ENCODE data around the gene CCNK.
A peak's percentile ranks its signal among the peaks of the same experiment; 100 is the strongest.

The CCNK gene

DNA sequence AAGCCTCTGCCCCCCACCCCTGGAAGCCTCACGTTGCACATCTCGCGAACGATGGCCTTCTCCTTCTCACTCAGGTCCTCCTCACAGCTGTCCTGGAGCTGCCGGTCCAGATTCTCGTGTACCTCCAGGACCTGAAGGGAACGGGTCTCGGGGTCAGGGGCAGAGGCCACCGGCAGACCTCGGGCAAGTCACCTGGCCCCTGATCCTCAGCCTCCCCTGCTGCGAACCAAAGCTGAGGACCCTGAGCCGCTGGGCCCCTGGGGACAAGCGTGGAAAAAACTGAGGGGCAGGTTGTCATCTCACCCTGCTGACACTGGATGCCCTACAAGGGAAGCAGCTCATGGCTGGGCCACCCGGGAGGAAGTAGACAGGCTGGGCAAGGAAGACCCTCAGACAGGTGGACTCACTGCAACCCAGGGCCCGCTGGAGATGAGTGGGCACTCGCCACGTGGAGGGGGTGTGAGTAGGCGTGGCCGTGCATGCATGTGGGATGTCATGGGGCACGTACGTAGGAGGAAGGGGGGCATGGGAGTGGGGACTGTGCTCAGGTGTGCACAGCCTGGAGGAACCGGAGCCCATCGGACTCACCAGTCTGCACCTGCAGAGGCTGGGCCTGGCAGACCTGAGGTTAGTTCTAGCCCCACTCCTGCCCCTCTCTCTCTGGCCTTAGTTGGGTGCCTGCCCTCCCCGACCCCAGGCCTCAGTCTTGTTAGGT, 35.1 kb downstream of the CCNK start:
- no peak for DNase-seq (ENCODE audit: insufficient read length, low spot score)
- no peak for FAIRE-seq
- no peak for TF ChIP-seq POLR2A (IDR thresholded peaks at IDR 0.05; ENCODE audit: low read depth, low read length)

DNA sequence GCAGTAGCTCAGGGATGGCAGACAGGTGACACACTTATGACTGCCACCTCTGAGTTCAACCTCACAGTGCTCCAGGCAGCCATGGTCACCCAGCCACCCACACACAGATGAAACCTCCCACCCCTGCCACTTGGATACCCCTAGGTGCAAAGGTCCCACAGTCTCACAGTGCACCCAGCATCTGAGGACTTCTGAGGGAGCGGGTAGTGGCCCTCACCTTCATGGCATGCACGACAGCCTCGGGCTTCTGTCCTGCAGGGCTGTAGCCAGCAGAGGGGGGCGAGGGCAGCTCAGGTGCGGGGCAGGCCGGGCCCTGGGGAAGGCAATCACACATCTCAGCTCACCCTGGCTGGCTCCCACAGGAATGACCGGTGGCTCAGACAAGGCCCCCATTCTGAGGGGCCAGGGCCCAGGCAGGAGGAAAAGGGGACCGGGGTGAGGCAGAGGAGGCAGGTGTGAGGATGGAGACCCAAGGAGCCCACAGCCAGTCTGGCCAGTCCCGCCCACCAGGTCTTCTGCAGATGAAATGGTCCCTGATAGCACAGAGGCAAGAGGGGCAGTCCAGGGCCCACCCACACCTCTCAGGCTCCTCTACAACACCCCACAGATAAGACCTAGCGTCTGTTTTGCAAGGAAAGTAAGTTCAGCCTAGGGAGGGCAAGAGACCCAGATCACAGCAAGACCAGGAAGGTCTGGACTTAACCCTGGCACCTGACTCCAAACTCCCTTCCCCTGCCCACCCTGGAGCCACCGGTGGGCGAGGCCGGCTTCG, 35.8 kb downstream of the CCNK start:
- FAIRE-seq (no peak), DNase-seq (ENCODE audit: insufficient read length, low spot score) (no peak)
- no peak for TF ChIP-seq POLR2A (IDR thresholded peaks at IDR 0.05; ENCODE audit: low read depth, low read length)

DNA sequence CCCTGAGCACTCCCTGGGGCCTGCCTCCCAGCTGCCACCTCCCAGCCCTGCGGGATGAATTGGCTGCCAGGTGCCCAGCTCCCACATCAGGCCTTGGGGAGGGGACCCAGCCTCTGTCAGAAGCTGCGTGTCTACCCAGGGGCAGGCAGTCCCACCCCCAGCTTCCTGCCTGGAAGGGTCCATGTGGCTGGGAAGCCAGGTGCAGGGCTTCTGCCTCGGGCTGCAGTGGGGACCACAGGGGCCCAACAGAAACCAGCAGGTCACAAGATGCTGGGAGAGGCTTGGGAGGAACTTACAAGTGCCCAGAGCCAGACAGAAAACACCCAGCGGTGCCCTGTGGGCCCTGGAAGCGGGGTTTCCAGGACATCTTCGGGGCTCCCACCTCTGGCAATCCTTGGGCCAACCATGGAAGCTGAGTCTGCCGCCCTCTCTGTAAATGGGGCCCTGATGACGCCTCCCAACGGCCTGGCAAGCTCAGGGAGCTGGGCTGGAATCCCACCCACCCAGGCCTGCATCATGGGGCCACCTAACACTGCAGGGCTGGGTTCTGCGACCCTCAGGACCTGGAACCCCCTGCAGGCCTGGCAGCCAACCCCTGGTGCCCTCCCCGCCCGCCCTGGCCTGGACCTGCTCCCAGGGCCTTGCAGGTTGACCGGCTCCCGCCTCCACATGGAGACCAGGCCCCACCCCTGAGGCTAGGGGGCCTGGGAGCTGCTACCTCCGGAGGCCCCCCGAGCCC, 36.6 kb downstream of the CCNK start:
- TF ChIP-seq POLR2A (IDR thresholded peaks at IDR 0.05; ENCODE audit: low read depth, low read length) = no peak
- FAIRE-seq (no peak), DNase-seq (ENCODE audit: insufficient read length, low spot score) (no peak)

DNA sequence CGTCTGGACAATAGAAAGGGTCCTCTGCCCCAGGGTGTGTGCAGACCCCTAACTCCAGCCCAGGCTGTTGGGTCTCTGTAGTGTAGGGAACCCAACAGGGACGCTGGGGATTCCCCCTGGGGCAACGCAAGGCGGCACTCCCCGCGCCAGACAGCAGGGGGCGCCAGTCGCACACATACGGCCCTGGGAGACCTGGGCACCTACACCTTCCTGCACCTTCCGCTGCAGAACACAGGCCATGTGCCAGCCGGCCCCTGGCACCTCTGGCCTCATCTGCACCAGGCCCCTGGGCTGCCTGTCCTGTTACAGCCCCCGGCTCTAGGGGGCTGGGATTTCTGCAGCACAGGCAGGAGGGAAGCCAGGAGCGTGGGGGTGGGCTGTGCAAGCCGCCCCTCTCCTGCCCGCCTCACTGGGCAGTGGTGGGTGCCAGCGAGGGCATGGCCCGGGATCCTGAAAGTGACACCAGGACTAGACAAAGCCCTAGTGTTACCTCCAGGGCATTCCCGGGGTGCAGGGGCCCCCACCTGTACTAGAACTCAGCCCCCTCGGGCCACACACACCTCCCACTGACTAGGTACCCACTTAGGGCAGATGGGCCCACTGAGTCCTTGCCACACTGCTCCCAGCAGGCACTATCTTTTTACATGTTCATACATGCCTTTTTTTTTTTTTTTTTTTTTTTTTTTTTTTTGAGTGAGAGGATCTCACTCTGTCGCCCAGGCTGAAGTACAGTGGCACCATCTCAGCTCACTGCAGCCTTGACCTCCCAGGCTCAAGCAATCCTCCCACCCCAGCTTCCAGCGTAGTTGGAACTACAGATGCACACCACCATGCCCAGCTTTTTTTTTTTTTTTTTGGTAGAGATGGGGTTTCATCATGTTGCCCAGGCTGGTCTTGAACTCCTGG, 37.5 kb downstream of the CCNK start:
- TF ChIP-seq POLR2A (IDR thresholded peaks at IDR 0.05; ENCODE audit: low read depth, low read length) = no peak
- FAIRE-seq (no peak), DNase-seq (ENCODE audit: insufficient read length, low spot score) (peak; percentile 80)

DNA sequence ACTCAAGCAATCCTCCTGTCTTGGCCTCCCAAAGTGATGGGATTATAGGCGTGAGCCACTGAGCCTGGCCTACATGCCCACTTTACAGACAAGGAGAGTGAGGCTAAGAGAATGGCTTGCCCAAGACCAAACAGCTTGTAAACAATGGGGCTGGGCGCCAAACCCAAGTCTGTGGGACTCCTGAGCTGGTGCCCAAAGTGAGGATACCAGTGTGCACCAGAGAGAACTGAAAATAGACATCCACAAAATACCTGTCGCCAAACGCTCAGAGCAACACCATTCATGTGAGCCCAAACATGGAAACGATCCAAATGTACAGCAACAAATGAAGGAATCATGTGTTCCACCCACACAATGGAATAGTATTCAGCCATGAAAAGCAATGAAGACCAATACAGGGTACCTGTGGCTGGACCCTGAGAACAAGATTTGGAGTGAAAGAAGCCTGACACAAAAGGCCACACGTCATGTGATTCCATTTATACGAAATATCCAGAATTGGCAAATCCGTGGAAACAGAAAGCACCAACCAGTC, 38.2 kb downstream of the CCNK start:
- DNase-seq (ENCODE audit: insufficient read length, low spot score) (no peak), FAIRE-seq (no peak)
- TF ChIP-seq POLR2A (IDR thresholded peaks at IDR 0.05; ENCODE audit: low read depth, low read length) = no peak

DNA sequence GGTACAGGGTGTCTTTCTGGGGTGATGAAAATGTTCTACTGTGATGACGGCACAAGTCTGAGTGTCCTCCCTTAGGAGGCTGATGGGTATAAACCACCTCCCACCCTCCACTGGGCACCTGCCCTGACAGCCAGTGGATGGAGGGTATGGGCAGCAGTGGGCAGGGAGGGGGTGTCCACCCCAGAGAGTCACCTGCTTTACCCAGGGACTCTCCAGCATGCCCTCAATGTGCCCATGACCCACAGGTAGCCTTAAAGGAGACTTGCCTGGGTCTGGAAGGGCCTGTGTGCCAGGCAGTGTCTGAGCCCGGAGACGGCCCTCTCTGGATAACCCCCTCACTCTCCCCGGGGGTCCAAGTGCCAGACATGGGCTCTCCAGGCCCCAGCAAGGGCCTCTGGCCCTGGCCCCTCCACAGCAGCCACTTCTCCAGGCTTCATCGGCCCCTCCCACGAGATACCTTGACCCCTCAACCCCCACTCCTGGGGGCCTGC, 38.8 kb downstream of the CCNK start:
- FAIRE-seq = no peak
- DNase-seq (ENCODE audit: insufficient read length, low spot score) = no peak
- no peak for TF ChIP-seq POLR2A (IDR thresholded peaks at IDR 0.05; ENCODE audit: low read depth, low read length)

DNA sequence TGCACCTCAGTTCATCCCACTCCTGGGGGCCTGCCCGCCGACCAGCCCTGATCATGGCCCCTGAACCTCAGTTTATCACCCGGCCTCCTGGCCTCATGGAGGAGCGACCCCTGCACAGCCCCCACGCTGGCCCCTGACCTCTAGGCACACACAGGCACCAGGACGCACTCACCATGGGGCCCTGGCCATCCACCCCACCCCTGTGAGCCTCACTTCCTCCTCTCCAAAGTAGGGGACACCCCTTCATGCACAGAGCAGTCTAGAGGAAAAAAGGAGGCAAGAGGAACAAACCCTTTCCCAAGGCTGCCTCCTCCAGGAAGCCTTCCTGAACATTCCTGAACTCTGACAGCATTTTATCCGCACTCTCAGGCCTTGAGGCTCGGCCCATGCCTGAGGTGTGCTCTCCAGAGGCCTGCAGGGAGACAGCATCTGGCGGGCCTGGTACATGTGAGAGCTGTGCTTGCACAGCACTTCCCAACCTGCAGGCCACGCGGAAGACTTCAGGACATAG, 39.4 kb downstream of the CCNK start:
- DNase-seq (ENCODE audit: insufficient read length, low spot score) = no peak
- no peak for TF ChIP-seq POLR2A (IDR thresholded peaks at IDR 0.05; ENCODE audit: low read depth, low read length)
- no peak for FAIRE-seq

DNA sequence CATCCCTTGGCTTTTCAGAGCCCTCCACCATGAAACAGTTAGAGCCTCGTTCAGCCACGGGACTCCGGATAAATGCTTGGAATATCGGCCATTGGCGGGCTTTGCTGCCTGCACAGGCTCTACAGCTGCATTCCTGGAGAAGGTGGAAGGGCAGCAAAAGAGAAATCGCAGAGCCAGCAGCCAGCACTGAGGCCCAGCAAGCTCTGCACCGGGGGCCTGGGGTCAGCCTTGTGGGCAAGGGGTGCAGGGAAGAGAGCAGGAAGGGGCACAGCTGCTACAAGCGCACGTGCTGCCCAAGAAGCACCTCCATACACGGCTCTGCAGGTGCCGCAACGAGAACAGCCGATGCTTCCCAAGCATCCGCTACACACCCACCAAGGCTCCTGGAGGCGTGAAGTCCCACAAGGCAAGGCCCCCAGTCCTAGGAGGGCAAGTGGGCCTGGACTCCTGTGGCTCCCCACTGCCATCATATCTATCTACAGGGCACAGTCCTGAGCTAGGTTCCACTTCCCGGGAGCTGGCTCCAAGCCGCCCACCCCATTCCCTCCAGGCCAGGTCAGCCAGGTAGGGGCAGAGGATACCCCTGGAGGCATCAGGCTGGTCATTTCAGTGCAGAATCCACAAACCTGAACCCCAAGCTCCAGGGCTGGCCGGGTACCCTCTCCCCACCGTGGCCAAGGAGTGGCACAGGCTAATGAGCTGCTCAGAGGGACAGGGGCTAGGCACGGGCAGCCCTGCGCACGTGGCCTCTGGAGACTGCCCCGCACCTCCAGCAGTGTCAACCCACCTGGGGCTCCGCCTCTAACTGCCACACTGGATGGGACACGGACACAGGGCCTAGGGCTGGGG, 40.2 kb downstream of the CCNK start:
- TF ChIP-seq POLR2A (IDR thresholded peaks at IDR 0.05; ENCODE audit: low read depth, low read length) = no peak
- DNase-seq (ENCODE audit: insufficient read length, low spot score) (no peak), FAIRE-seq (no peak)

DNA sequence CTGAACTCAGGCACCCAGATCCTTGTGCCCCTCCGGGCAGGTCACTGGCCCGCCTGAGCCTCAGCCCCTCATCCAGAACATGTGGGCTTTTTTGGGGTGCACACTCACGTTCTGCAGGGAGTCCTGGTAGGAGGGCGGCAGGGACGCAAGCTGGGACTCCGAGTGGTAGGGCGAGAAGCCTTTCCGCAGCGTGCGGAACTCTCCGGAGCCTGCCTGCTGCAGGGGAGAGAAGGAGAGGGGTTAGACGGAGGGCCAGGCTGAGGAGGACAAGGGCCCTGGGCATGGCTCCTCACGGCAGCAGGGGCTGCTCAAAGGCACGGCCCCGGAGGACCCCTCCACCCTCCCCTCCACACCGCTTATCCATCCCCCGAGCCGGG, 40.8 kb downstream of the CCNK start:
- TF ChIP-seq POLR2A (IDR thresholded peaks at IDR 0.05; ENCODE audit: low read depth, low read length) = no peak
- no peak for DNase-seq (ENCODE audit: insufficient read length, low spot score)
- FAIRE-seq = no peak

DNA sequence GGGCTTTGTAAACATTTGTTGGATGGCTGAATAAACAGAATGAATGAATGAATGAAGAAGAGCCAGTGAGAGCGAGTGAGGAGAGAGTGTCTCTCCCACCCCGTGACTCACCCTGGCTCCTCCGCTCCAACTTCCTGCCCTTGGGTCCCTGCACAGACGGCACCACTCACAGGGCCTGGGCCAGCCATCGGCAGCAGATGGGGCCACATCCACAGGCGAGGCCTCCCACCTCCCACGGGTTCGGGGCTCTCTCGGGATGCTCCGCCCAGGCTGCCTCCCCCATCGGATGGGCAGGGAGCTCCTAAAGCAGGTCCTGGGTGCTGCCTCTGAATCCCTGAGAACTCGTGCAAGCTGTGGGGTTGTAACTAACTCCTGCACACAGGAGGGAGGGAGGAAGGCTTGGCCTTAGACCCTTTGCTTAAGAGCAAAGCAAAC, 41.3 kb downstream of the CCNK start:
- FAIRE-seq = peak; percentile 86
- no peak for TF ChIP-seq POLR2A (IDR thresholded peaks at IDR 0.05; ENCODE audit: low read depth, low read length)
- peak; percentile 74 for DNase-seq (ENCODE audit: insufficient read length, low spot score)

DNA sequence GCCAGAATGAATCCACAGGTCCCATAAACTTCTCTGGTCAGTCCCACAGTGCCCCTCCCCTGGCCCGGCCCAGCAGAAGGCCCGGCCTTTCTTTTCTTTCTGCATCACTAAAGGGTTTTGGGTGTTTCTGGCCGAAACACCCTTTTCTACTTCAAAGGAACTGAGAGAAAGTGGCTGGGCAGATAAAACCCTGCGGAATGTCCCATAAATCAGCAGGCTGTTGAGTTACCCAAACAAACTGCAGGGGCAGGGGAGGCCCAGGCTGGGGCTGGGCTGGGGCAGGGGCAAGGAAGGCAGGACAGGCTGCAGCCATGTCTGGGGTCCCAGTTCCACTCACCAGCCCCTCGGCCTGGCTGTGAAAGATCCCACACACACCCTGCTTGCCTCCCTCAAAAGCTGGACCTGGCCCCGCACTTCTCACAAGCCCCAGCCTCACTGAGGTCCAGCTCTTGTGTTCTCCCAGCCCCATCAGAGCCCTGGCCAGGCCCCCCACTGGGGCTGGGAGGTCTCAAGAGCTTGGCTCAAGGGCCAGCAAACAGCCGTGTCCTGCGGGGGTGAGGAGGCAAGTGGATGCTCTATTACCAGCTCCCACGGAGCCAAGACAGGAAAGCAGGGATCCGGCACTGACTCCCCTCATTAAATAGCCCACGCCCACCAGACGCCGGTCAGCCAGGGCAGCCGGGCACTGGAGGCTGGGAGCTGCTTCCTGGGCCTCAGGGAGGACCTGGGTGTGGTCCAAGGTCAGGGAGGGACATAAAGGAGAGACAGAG, 41.9 kb downstream of the CCNK start:
- no peak for TF ChIP-seq POLR2A (IDR thresholded peaks at IDR 0.05; ENCODE audit: low read depth, low read length)
- FAIRE-seq (no peak), DNase-seq (ENCODE audit: insufficient read length, low spot score) (no peak)
